Esophagus squamous epithelium (tissue), 4 donors: Measurements from ENCODE around the gene CD6.

Source experiments
- POLR2A ChIP-seq, 4 donors: fragments of 450-650 bp; IDR thresholded peaks; one replicate each; pipeline ENCODE4 v1.6.1; 2017; ENCODE audit warnings: antibody characterized with exemption in 4 of 4, mild to moderate bottlenecking in 4 of 4, moderate library complexity in 3 of 4
- TF ChIP-seq, protein P1 (sequence below), 6 experiments: fragments of 450-650 bp in 4 of 6; fragments of 200-600 bp in 2 of 6; sonication (generic) in 2 of 6; IDR thresholded peaks; one replicate each; pipeline ENCODE4 v1.5.1; 2016 to 2019; ENCODE audit warnings: antibody characterized with exemption in 6 of 6, mild to moderate bottlenecking in 4 of 6, moderate library complexity in 4 of 6

DNA sequence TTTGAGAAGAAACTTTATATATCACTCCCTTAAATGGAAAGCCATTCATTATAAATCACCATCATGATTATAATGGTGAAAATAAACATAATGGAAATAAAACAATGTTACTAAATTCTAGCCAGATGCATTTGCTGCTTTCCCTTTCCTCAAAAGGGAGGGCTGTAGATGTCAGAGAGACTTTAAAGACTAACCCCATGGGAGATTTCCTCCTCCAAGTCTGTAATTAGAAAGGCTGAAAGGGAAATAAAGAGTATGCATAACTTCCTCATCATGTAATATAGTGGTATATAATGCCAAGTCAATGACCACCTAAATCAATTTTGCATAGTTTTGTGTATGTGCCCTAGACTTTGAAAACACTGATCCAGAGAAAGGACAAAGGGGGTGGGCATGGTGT, 6.4 kb downstream of the CD6 start:
- TF ChIP-seq, protein P1, sequence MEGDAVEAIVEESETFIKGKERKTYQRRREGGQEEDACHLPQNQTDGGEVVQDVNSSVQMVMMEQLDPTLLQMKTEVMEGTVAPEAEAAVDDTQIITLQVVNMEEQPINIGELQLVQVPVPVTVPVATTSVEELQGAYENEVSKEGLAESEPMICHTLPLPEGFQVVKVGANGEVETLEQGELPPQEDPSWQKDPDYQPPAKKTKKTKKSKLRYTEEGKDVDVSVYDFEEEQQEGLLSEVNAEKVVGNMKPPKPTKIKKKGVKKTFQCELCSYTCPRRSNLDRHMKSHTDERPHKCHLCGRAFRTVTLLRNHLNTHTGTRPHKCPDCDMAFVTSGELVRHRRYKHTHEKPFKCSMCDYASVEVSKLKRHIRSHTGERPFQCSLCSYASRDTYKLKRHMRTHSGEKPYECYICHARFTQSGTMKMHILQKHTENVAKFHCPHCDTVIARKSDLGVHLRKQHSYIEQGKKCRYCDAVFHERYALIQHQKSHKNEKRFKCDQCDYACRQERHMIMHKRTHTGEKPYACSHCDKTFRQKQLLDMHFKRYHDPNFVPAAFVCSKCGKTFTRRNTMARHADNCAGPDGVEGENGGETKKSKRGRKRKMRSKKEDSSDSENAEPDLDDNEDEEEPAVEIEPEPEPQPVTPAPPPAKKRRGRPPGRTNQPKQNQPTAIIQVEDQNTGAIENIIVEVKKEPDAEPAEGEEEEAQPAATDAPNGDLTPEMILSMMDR (IDR thresholded peaks at IDR 0.05), result no peak
- no peak for TF ChIP-seq POLR2A (IDR thresholded peaks at IDR 0.05)
